PC-3 (cell line): ENCODE measurements around the gene GPBAR1. TPM values are rescaled to one million over a fixed set of nuclear protein-coding genes. Genes with fewer than 3 reads are reported as not detected.

ENCODE experiments used
- ATAC-seq: fragments of 200-7000 bp; cut with Tn5 transposase; 2 replicates; pipeline ENCODE4 v1.9.1; 2020; ENCODE audit warnings: mild to moderate bottlenecking, moderate library complexity
- BruUV-seq: library from RNA; stranded (reverse); fragments of 400-500 nt; replicated peaks from 2 replicates; lab custom pipeline; 2021; lab: Mats Ljungman, UMichigan
- CTCF ChIA-PET: fragments of 300-600 bp; sonication (Branson Sonifier 250); formaldehyde crosslinking; loops from one replicate; lab custom pipeline; 2022; ENCODE audit warnings: antibody characterized with exemption; lab: Charles Lee
- POLR2A ChIA-PET: fragments of 300-600 bp; sonication (Branson Sonifier 250); formaldehyde crosslinking; loops from one replicate; lab custom pipeline; 2022; ENCODE audit warnings: antibody characterized with exemption; ENCODE audit not compliant: unreplicated experiment; lab: Charles Lee
- DNase-seq: peaks from one replicate; pipeline ENCODE4 v3.0.0-alpha.2; 2015
- H2AFZ ChIP-seq: fragments of 300-600 bp; sonication (generic); 2 replicates; pipeline ENCODE4 v1.6.0; 2016; ENCODE audit warnings: antibody characterized with exemption, low read length
- H3F3A ChIP-seq: fragments of 300-600 bp; sonication (generic); one replicate; pipeline ENCODE4 v1.6.0; 2017; ENCODE audit warnings: antibody characterized with exemption, low read length, control low read depth, mild to moderate bottlenecking; ENCODE audit not compliant: unreplicated experiment
- H3K27ac ChIP-seq: fragments of 300-600 bp; sonication (generic); 2 replicates; pipeline ENCODE4 v1.5.1; 2016; ENCODE audit warnings: mild to moderate bottlenecking, low read length
- H3K27me3 ChIP-seq: fragments of 300-600 bp; sonication (generic); 2 replicates; pipeline ENCODE4 v1.6.1; 2016; ENCODE audit warnings: low read length, mixed read lengths
- H3K36me3 ChIP-seq: fragments of 300-600 bp; sonication (generic); 2 replicates; pipeline ENCODE4 v1.6.1; 2016; ENCODE audit warnings: low read depth, mixed run types, low read length, mixed read lengths
- H3K4me1 ChIP-seq: fragments of 300-600 bp; sonication (generic); 2 replicates; pipeline ENCODE4 v1.5.1; 2016; ENCODE audit warnings: low read length; ENCODE audit not compliant: insufficient read depth
- H3K4me2 ChIP-seq: fragments of 300-600 bp; sonication (generic); 2 replicates; pipeline ENCODE4 v1.6.0; 2016; ENCODE audit warnings: low read length
- H3K4me3 ChIP-seq: fragments of 300-600 bp; sonication (generic); 2 replicates; pipeline ENCODE4 v1.5.1; 2016; ENCODE audit warnings: mild to moderate bottlenecking, low read length, mixed read lengths
- H3K79me2 ChIP-seq: fragments of 300-600 bp; sonication (generic); 2 replicates; pipeline ENCODE4 v1.6.1; 2017; ENCODE audit warnings: low read length, mixed read lengths
- H3K9ac ChIP-seq: fragments of 300-600 bp; sonication (generic); 2 replicates; pipeline ENCODE4 v1.6.0; 2016; ENCODE audit warnings: mild to moderate bottlenecking, low read length
- H3K9me2 ChIP-seq: fragments of 300-600 bp; sonication (generic); replicated peaks from 2 replicates; pipeline ENCODE4 v1.6.1; 2016; ENCODE audit warnings: mixed run types, low read length, mixed read lengths
- H3K9me3 ChIP-seq: fragments of 300-600 bp; sonication (generic); 2 replicates; pipeline ENCODE4 v1.6.1; 2016; ENCODE audit warnings: low read length, mixed read lengths
- H4K20me1 ChIP-seq: fragments of 300-600 bp; sonication (generic); 2 replicates; pipeline ENCODE4 v1.6.1; 2016; ENCODE audit warnings: low read length, mixed read lengths
- CTCF ChIP-seq: fragments of 300-600 bp; sonication (generic); conservative IDR thresholded peaks from 2 replicates; pipeline ENCODE4 v1.5.1; 2017; ENCODE audit warnings: antibody characterized with exemption, low read depth, mild to moderate bottlenecking, low read length
- EZH2 ChIP-seq: fragments of 300-600 bp; sonication (generic); IDR thresholded peaks from one replicate; pipeline ENCODE4 v1.6.1; 2017; ENCODE audit warnings: antibody characterized with exemption, mild to moderate bottlenecking, low read length; ENCODE audit not compliant: unreplicated experiment
- EZH2phosphoT487 ChIP-seq: fragments of 300-600 bp; sonication (generic); IDR thresholded peaks from 2 replicates; pipeline ENCODE4 v1.6.1; 2018; ENCODE audit warnings: mild to moderate bottlenecking, antibody characterized with exemption, low read length, borderline replicate concordance
- intact Hi-C: fragments of 100-400 bp; cut with micrococcal nuclease; formaldehyde crosslinking; loops from 2 replicates; pipeline ENCODE4 v1.9.0; 2023
- total RNA-seq: library from RNA; depleted of rRNA; stranded (reverse); fragments of >200 nt; gene quantifications from 2 replicates; pipeline ENCODE4 v1.2.3, GENCODE V29; 2014

Gene GPBAR1
- total RNA-seq, 1 experiment from 2014 or later, result 0.18 TPM

- Histone ChIP-seq H3K27ac (no peak overlapping the region), H3K4me1 (peaks cover 26% of the 10 kb centered on the region), H3K36me3 (peaks cover 8% of the 10 kb centered on the region; the same call in 1 of the 2 replicates), H3K4me2 (peak overlapping the region; percentile 83), H2AFZ (peak overlapping the region; percentile 89; the same call in 1 of the 2 replicates), H3K9me2 (no peaks in the 10 kb centered on the region), H4K20me1 (peaks cover 24% of the 10 kb centered on the region), H3K4me3 (peak overlapping the region; percentile 100), H3K79me2 (peaks cover 69% of the 10 kb centered on the region), H3K27me3 (no peaks in the 10 kb centered on the region), H3F3A (no peaks in the 10 kb centered on the region), H3K9ac (peak overlapping the region; percentile 92), H3K9me3 (no peaks in the 10 kb centered on the region)
- ChIA-PET CTCF (no interaction called here), POLR2A (no interaction called here)
- TF ChIP-seq EZH2 (no peak), EZH2phosphoT487 (no peak), CTCF (no peak)
- no TSS peak for BruUV-seq
- intact Hi-C loops, result no loop called here
- no peak for ATAC-seq
- no peak for DNase-seq
Measured at GRCh38 chr2:218218268-218219185, 42.3 kb upstream of the GPBAR1 start.

GRCh38 chr2:218219934-218220333, 40.9 kb upstream of the GPBAR1 start:
- Histone ChIP-seq H3K36me3 (peaks cover 13% of the 10 kb centered on the region), H2AFZ (no peak overlapping the region), H4K20me1 (peaks cover 24% of the 10 kb centered on the region), H3K4me2 (peak overlapping the region; percentile 83), H3F3A (no peaks in the 10 kb centered on the region), H3K9me3 (no peaks in the 10 kb centered on the region), H3K27ac (no peak overlapping the region), H3K27me3 (no peaks in the 10 kb centered on the region), H3K4me1 (peaks cover 26% of the 10 kb centered on the region), H3K4me3 (peak overlapping the region; percentile 5; the same call in 1 of the 2 replicates), H3K79me2 (peaks cover 83% of the 10 kb centered on the region), H3K9ac (no peak overlapping the region), H3K9me2 (no peaks in the 10 kb centered on the region)
- intact Hi-C loops, result no loop called here
- BruUV-seq, result no TSS peak
- POLR2A ChIA-PET, result no interaction called here
- CTCF ChIA-PET, result no interaction called here
- ATAC-seq (no peak), DNase-seq (no peak)
- TF ChIP-seq EZH2, result no peak
- TF ChIP-seq CTCF, result no peak
- no peak for TF ChIP-seq EZH2phosphoT487

GRCh38 chr2:218221000-218221399, 39.8 kb upstream of the GPBAR1 start:
- DNase-seq (no peak), ATAC-seq (no peak)
- intact Hi-C loops, result no loop called here
- Histone ChIP-seq H3K4me3 (no peak overlapping the region), H3K9me2 (no peaks in the 10 kb centered on the region), H3K4me2 (no peak overlapping the region), H3K36me3 (peaks cover 22% of the 10 kb centered on the region), H3K4me1 (peaks cover 25% of the 10 kb centered on the region), H3K27ac (no peak overlapping the region), H4K20me1 (peaks cover 24% of the 10 kb centered on the region), H3K9ac (no peak overlapping the region), H3K79me2 (peaks cover 92% of the 10 kb centered on the region), H3K27me3 (no peaks in the 10 kb centered on the region), H3F3A (no peaks in the 10 kb centered on the region), H2AFZ (no peak overlapping the region), H3K9me3 (no peaks in the 10 kb centered on the region)
- BruUV-seq, result no TSS peak
- POLR2A ChIA-PET, result no interaction called here
- TF ChIP-seq EZH2phosphoT487 (no peak), CTCF (no peak), EZH2 (no peak)
- CTCF ChIA-PET, result no interaction called here
